Duodenal mucosa (tissue), 2 donors: ENCODE data around the gene LENEP.
A peak's percentile ranks its signal among the peaks of the same experiment; 100 is the strongest.

ENCODE experiments used
- H3K27ac ChIP-seq: one replicate; pipeline ENCODE4 v1.7.0; 2013; ENCODE audit warnings: low read depth, low read length
- H3K27me3 ChIP-seq, 2 donors: one replicate each; pipeline ENCODE4 v1.7.0; 2013; ENCODE audit warnings: low read length in 2 of 2, control low read depth in 1 of 2; ENCODE audit not compliant: insufficient read depth in 2 of 2, control insufficient read depth in 1 of 2
- H3K36me3 ChIP-seq, 2 donors: one replicate each; pipeline ENCODE4 v1.7.0; 2013; ENCODE audit warnings: low read length in 2 of 2, control low read depth in 1 of 2; ENCODE audit not compliant: insufficient read depth in 2 of 2, control insufficient read depth in 1 of 2
- H3K4me1 ChIP-seq, 2 donors: one replicate each; pipeline ENCODE4 v1.7.0; 2013; ENCODE audit warnings: low read length in 2 of 2, control low read depth in 1 of 2; ENCODE audit not compliant: insufficient read depth in 2 of 2, control insufficient read depth in 1 of 2
- H3K4me3 ChIP-seq, 2 donors: one replicate each; pipeline ENCODE4 v1.7.0; 2013; ENCODE audit warnings: low read length in 2 of 2, low read depth in 1 of 2
- H3K9ac ChIP-seq, 2 donors: one replicate each; pipeline ENCODE4 v1.7.0; 2013; ENCODE audit warnings: low read length in 2 of 2, low read depth in 1 of 2
- H3K9me3 ChIP-seq, 2 donors: one replicate each; pipeline ENCODE4 v1.7.0; 2013; ENCODE audit warnings: low read length in 2 of 2, control low read depth in 1 of 2; ENCODE audit not compliant: control insufficient read depth in 1 of 2

Gene LENEP

DNA sequence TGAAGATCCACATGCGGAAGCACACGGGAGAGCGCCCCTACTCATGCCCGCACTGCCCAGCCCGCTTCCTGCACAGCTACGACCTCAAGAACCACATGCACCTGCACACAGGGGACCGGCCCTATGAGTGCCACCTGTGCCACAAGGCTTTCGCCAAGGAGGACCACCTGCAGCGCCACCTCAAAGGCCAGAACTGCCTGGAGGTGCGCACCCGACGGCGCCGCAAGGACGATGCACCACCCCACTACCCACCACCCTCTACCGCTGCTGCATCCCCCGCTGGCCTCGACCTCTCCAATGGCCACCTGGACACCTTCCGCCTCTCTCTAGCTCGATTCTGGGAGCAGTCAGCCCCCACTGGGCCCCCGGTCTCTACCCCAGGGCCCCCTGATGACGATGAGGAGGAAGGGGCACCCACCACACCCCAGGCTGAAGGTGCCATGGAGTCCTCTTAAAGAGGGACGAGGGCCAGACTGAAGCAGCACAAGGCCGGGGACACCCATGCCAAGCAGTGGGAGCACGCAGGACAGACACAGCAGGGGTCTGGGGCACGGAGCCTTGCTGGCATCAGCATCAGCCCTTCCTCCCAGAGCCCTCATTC, 22.9 kb downstream of the LENEP start:
- Histone ChIP-seq H3K9ac (peak overlapping the region; percentile 69 to 79), H3K36me3 (peaks cover 39 to 41% of the 10 kb centered on the region in 2 donors), H3K4me1 (peaks cover 63 to 69% of the 10 kb centered on the region in 2 donors), H3K27me3 (no peaks in the 10 kb centered on the region), H3K27ac (peak overlapping the region; percentile 82), H3K9me3 (no peaks in the 10 kb centered on the region), H3K4me3 (peak overlapping the region; percentile 43 to 60)

DNA sequence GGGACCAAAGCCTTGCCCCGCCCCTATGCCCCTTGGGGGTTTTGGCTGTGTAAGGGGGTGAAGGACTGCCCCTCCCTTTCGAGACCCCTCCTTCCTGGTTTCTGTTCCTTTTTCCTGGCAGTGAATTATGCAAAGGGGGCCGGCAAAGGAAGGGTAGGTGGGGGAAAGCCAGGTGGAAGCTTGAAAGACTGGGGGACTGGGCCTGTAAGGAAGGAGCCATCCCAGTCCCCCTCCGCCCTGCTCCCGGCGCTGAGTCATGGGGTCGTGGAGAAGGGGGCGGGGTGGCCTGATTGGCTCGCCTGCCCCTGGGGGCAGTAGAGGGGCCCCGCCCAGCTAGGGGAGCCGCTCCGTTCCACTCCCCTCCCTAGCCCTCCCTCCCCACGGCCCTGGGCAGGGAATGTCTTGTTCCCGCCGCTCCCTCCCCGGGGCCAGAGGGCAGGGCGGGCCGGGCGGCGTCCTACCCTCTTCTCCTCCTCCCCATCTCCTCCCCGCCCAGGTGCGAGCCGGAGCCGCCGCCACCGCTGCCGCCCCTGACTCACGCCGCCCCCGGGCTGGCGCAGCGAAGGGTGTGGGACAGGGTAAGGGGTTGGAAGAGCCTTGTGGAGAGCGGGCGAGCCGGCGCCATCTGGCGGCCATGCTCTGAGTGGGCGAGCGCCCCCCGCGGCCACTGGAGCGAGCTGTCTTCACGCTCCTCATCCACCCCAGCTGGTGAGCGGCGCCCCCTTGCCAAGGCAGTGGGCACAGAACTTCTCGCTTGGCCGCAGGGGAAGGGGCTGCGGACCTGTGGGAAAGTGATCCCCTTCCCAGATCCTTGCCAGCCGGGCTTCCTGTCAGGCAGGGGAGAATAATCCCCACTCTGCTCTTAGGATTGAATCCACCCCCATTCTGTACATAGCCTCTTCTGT, 23.9 kb downstream of the LENEP start:
- peak overlapping the region; percentile 58 to 60 for H3K4me3 ChIP-seq
- H3K9me3 ChIP-seq = no peaks in the 10 kb centered on the region
- H3K27ac ChIP-seq = peak overlapping the region; percentile 82
- H3K9ac ChIP-seq = peak overlapping the region; percentile 69 to 79
- peaks cover 39 to 41% of the 10 kb centered on the region in 2 donors for H3K36me3 ChIP-seq
- no peaks in the 10 kb centered on the region for H3K27me3 ChIP-seq
- H3K4me1 ChIP-seq = peaks cover 53 to 61% of the 10 kb centered on the region in 2 donors

DNA sequence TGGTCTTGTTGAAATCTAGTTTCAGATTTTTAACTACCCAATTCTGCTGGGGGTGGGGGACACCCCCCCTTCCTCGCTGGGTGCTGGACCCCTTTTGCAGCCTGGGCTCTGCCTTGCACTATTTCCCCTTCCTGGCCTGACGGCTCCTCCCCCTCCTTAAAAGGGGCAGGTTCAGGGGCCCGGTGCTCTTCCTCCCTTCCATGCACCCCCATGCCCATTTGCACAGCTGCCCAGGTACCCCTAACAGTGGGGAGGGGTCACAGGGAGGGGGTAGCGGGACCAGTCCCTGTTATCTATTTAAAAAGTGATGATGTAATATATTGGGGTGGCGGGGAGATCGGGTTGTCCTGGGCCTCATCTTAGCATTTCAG, 24.5 kb downstream of the LENEP start:
- peaks cover 39 to 40% of the 10 kb centered on the region in 2 donors for H3K36me3 ChIP-seq
- no peaks in the 10 kb centered on the region for H3K9me3 ChIP-seq
- peak overlapping the region; percentile 58 to 60 for H3K4me3 ChIP-seq
- peaks cover 52 to 58% of the 10 kb centered on the region in 2 donors for H3K4me1 ChIP-seq
- H3K27me3 ChIP-seq = no peaks in the 10 kb centered on the region
- peak overlapping the region; percentile 82 for H3K27ac ChIP-seq
- H3K9ac ChIP-seq = peak overlapping the region; percentile 36 to 79

DNA sequence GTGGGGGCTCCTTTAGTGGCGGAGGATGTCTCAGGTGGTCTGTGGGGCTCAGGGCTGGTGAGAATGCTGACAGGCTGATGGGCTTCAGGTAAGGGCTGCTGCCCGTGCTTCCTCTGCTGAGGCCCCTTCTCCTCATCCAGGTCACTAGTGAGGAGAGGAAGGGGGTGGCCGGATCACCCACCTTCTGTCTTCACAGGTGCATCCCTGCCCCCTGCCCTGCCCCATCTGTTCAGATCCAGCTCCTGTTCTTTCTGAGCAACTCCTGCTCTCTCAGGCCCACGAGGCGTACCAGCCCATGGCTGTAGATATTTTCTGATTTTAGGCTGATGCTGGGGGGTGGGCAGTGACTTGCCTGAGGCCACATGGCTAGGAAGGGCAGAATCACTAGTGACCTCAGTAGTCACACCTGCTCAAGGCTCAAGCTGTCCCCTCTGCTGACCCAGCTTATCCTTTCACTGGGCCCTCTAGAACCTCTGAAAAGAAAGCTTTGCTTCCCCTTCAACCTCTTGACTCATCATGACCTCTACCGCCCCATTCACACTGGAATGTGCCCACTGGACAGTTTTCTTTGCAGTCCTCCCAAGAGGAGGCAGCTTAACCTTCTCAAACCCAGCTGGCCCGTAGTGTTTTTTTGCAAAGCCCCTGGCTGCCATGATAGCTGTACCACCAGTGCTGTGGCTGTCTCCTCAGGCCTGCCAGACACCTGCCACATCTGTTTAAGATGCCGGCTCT, 25.4 kb downstream of the LENEP start:
- no peak overlapping the region for H3K9ac ChIP-seq
- no peak overlapping the region for H3K27ac ChIP-seq
- H3K4me1 ChIP-seq = peaks cover 51 to 54% of the 10 kb centered on the region in 2 donors
- no peak overlapping the region for H3K4me3 ChIP-seq
- no peaks in the 10 kb centered on the region for H3K9me3 ChIP-seq
- H3K36me3 ChIP-seq = peaks cover 35 to 39% of the 10 kb centered on the region in 2 donors
- no peaks in the 10 kb centered on the region for H3K27me3 ChIP-seq

DNA sequence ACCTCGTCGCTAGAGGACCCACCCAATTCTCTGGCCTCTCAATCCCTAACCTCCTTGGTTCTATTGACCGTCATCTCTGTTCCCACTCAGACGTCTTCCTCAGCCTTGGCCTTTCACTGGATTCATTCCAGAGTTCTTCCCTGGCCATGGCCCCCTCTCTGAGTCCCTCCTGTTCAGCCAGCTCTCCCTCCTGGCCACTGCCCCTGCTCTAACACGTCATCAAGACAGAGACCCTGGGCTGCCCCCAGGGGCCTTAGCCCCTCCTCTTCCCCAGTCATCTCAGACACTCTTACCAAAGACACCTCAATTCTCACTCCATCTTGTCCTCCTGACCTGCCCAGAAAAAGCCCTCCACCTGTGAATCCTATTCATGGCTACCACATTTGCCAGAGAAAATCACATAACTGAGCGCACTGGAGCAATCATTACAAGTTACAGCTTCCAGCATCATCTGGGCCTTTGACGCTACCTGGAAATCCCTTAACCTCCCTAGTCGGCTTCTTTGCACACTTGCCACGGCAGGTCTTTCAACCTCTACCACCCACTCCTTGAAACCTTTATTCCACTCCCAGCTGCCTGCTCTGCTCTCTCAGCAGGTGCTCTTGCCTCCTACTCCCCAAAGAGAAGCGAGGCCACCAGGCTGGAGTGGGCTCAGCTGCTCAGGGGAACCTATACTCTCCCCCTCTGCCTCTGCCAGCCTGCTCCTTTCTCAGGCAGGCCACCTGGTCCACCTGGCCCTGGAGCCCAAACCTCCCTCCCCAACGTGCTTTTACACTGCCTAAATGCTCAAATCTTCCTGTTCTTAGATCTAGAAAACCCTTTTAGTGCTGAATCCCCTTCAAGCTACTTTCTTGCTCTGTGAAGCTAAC, 26.2 kb downstream of the LENEP start:
- peaks cover 27 to 31% of the 10 kb centered on the region in 2 donors for H3K36me3 ChIP-seq
- no peak overlapping the region for H3K4me3 ChIP-seq
- peaks cover 42 to 46% of the 10 kb centered on the region in 2 donors for H3K4me1 ChIP-seq
- H3K27ac ChIP-seq = no peak overlapping the region
- no peak overlapping the region for H3K9ac ChIP-seq
- no peaks in the 10 kb centered on the region for H3K9me3 ChIP-seq
- H3K27me3 ChIP-seq = no peaks in the 10 kb centered on the region

DNA sequence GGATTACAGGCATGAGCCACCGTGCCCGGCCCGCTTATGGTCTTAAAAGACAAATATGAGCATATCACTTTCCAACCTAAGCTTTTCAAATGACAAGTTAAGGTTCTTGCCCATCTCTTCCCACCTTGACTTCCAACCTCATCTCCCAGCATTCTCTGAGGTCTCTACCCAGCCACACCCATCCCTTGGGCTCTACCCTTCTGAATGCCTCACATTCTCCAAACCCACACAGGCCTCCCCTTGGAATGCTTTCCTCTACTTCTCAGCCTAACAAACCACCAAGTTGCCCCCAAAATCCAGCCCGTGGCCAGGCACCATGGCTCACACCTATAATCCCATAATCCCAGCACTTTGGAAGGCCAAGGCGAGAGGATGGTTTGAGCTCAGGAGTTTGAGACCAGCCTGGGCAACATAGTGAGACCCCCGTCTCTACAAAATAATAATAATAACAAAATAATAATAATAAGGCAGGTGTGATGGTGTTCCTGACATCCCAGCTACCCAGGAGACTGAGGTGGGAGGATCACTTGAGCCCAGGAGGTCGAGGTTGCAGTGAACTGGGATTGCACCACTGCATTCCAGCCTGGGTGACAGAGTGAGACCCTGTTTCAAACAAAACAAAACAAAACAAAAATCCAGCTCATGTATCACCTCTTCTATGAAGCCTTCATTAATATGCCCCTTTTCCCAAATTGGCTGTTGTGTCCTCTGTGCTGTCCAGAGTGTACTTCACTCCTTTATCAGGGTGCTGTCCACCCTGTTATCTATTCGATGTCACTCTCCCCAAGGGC, 28.9 kb downstream of the LENEP start:
- no peak overlapping the region for H3K27ac ChIP-seq
- no peaks in the 10 kb centered on the region for H3K9me3 ChIP-seq
- H3K4me1 ChIP-seq = peaks cover 17 to 24% of the 10 kb centered on the region in 2 donors
- peaks cover 9 to 10% of the 10 kb centered on the region in 2 donors for H3K36me3 ChIP-seq
- no peak overlapping the region for H3K9ac ChIP-seq
- no peaks in the 10 kb centered on the region for H3K27me3 ChIP-seq
- no peak overlapping the region for H3K4me3 ChIP-seq

DNA sequence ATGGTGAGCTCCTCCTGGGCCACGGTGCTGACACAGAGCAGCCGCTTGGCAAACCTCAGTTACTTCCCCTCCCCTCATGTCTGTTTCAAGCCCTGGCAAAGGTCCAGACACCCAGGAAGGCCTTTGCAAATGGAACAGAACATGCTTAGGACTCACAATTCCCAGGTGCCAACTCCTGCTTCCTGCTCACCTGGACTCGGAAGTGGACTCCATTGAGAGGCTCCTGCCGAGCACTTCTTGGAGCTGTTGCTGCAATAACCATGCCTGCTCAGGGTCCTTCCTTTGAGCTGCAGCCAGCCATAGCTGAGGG, 29.5 kb downstream of the LENEP start:
- H3K4me1 ChIP-seq = peaks cover 13 to 20% of the 10 kb centered on the region in 2 donors
- no peaks in the 10 kb centered on the region for H3K9me3 ChIP-seq
- peaks cover 9 to 10% of the 10 kb centered on the region in 2 donors for H3K36me3 ChIP-seq
- H3K9ac ChIP-seq = no peak overlapping the region
- H3K27me3 ChIP-seq = no peaks in the 10 kb centered on the region
- H3K27ac ChIP-seq = no peak overlapping the region
- H3K4me3 ChIP-seq = no peak overlapping the region

DNA sequence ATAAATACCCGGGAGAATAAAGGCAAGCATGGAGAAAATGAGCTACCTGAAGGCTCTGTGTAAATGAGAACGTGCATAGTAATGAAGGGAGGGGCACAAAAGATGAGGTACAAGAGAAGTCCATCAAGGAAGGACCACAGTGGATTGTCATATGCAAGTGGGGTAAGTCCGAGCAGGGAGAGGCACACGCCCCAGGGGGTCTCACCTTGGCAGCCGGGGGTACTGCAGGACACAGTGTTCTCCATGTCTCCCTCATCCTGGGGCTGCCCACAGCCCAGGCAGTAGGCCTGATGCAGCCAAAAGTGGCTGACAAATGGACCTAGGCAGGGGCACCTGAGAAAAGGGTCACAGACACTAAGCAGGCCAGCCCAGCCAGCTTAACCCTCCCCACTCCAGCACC, 30.2 kb downstream of the LENEP start:
- H3K27me3 ChIP-seq = no peaks in the 10 kb centered on the region
- peaks cover 10 to 13% of the 10 kb centered on the region in 2 donors for H3K4me1 ChIP-seq
- no peak overlapping the region for H3K9ac ChIP-seq

DNA sequence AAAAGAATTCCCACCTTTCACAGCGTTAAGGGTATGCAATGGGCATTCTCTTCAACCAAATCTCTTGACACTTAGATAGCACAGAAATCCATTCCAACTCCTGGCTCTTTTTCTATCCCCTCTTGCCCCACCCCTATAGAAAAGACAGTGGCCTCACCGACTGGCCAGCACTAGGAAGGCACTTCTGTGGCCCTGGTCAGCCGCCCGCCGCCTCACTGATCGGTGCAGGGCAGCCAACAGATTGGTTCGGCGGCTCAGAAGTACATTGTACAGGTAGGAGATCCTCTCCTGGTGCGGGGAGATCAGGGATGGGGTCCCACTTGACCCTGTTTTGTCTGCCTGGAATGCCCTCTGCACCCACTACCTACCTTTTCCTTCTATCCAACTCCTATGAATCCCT, 30.9 kb downstream of the LENEP start:
- Histone ChIP-seq H3K27ac (no peak overlapping the region), H3K27me3 (no peaks in the 10 kb centered on the region), H3K9me3 (no peaks in the 10 kb centered on the region), H3K36me3 (peaks cover 0 to under 1% of the 10 kb centered on the region in 2 donors), H3K9ac (no peak overlapping the region), H3K4me1 (peaks cover 7 to 10% of the 10 kb centered on the region in 2 donors), H3K4me3 (no peak overlapping the region)

More for the DNA sequence above, 30.2 kb downstream of the LENEP start:
- H3K4me3 ChIP-seq = no peak overlapping the region
- no peak overlapping the region for H3K27ac ChIP-seq
- peaks cover 6 to 7% of the 10 kb centered on the region in 2 donors for H3K36me3 ChIP-seq
- no peaks in the 10 kb centered on the region for H3K9me3 ChIP-seq
